Measurements from ENCODE around the gene MEOX1.

GRCh38 chr17:43676471-43676870, 14.7 kb upstream of the MEOX1 start:
- TF ChIP-seq CTCF (IDR thresholded peaks at IDR 0.05; ENCODE audit: low read length): no peak
- no peak for TF ChIP-seq EZH2 (IDR thresholded peaks at IDR 0.05; ENCODE audit: borderline replicate concordance, low read length)

Measured in OCI-LY1 (cell line).